Fibroblast of mammary gland (primary cell): Measurements from ENCODE around the gene SDR39U1.
"Not testable (repeated sequence)": the region's sequence is repeated elsewhere in the genome, so short reads cannot be mapped to it uniquely, and the experiment has no call there.

Experiments
- DNase-seq: peaks from one replicate; pipeline ENCODE4 v3.0.0-alpha.2; 2010; ENCODE audit warnings: low read depth
- H3K4me3 ChIP-seq: 2 replicates; pipeline ENCODE4 v1.5.1; 2011; ENCODE audit warnings: low read depth, mild to moderate bottlenecking, low read length, moderate library complexity; ENCODE audit not compliant: control insufficient read depth
- CTCF ChIP-seq: conservative IDR thresholded peaks from 2 replicates; pipeline ENCODE4 v1.5.1; 2011; ENCODE audit warnings: low read depth, low read length, inconsistent platforms; ENCODE audit not compliant: control insufficient read depth, insufficient read depth

Gene SDR39U1

GRCh38 chr14:24442240-24443052 is at the start of gene SDR39U1:
TSS of gene SDR39U1 (minus strand) at chr14:24442776. CDS start at chr14:24442769, 7 bp downstream.
- H3K4me3 ChIP-seq: peak within 1 kb of the TSS; percentile 98
- DNase-seq: peak; percentile 99
- TF ChIP-seq CTCF: no peak

- not testable (repeated sequence) for DNase-seq, H3K4me3 ChIP-seq
Observed at GRCh38 chr14:24491586-24492408, 49.2 kb upstream of the SDR39U1 start.

GRCh38 chr14:24483604-24484252 is 41.2 kb upstream of the SDR39U1 start:
- no peak for TF ChIP-seq CTCF

GRCh38 chr14:24482699-24483303 is 40.2 kb upstream of the SDR39U1 start:
- H3K4me3 ChIP-seq: not testable (repeated sequence)
- peak; percentile 48 for DNase-seq

More at GRCh38 chr14:24483604-24484252, 41.2 kb upstream of the SDR39U1 start:
- H3K4me3 ChIP-seq: no peak overlapping the region
- DNase-seq: peak; percentile 20

- DNase-seq: peak; percentile 18
- TF ChIP-seq CTCF: peak; percentile 61
- no peak overlapping the region for H3K4me3 ChIP-seq
Observed at GRCh38 chr14:24481622-24482324, 39.2 kb upstream of the SDR39U1 start.

GRCh38 chr14:24479999-24480398 is 37.4 kb upstream of the SDR39U1 start:
- DNase-seq, H3K4me3 ChIP-seq: not testable (repeated sequence)

GRCh38 chr14:24475261-24475660 is 32.7 kb upstream of the SDR39U1 start:
- H3K4me3 ChIP-seq: no peak overlapping the region
- DNase-seq: no peak
- no peak for TF ChIP-seq CTCF
